Thoracic aorta (tissue), 2 donors: ENCODE results near the gene ALKAL2. TPM values are rescaled to one million over a fixed set of nuclear protein-coding genes. Genes with fewer than 3 reads are reported as not detected.

ENCODE experiments used
- ATAC-seq: fragments of 150-250 bp; one replicate; pipeline ENCODE4 v1.8.0; 2017; ENCODE audit warnings: low read depth; ENCODE audit not compliant: insufficient number of reproducible peaks, low FRiP score
- DNase-seq: peaks from one replicate; pipeline ENCODE4 v3.0.0-alpha.2; 2020; ENCODE audit warnings: low spot score
- H3K27ac ChIP-seq, 2 donors: fragments of 200-600 bp; sonication (generic); 1 replicate in 1 of 2; 2 replicates in 1 of 2; pipeline ENCODE4 v1.5.1; 2016; ENCODE audit warnings: mild to moderate bottlenecking in 2 of 2, moderate library complexity in 2 of 2
- H3K27me3 ChIP-seq: fragments of 200-600 bp; sonication (generic); replicated peaks from 2 replicates; pipeline ENCODE4 v1.6.0; 2016; ENCODE audit warnings: mild to moderate bottlenecking; ENCODE audit not compliant: insufficient read depth
- H3K36me3 ChIP-seq: fragments of 200-600 bp; sonication (generic); one replicate; pipeline ENCODE4 v1.5.1; 2016
- H3K4me1 ChIP-seq, 2 donors: fragments of 200-600 bp; sonication (generic); 1 replicate in 1 of 2; 2 replicates in 1 of 2; pipeline versions ENCODE4 v1.5.1 to v1.6.0; 2016; ENCODE audit warnings: low read depth in 2 of 2, mild to moderate bottlenecking in 1 of 2; ENCODE audit not compliant: control insufficient read depth in 1 of 2
- H3K4me3 ChIP-seq: fragments of 200-600 bp; sonication (generic); 2 replicates; pipeline ENCODE4 v1.5.1; 2016; ENCODE audit warnings: mild to moderate bottlenecking
- H3K9me3 ChIP-seq: fragments of 200-600 bp; sonication (generic); 2 replicates; pipeline ENCODE4 v1.5.1; 2016
- CTCF ChIP-seq: fragments of 200-600 bp; sonication (generic); IDR thresholded peaks from one replicate; pipeline ENCODE4 v1.5.1; 2019; ENCODE audit warnings: antibody characterized with exemption
- total RNA-seq, 2 donors: library from RNA; depleted of rRNA; stranded (reverse); fragments of >200 nt; gene quantifications; one replicate each; pipeline versions ENCODE4 v1.1.0 to v1.2.3, GENCODE V29; 2016

Gene ALKAL2
- total RNA-seq, 2 donors from 2014 or later: 11.3 to 12.7 TPM

GRCh38 chr2:323035-323434 is 35.1 kb upstream of the ALKAL2 start:
- H3K4me1 ChIP-seq: no peaks in the 10 kb centered on the region
- no peak overlapping the region for H3K4me3 ChIP-seq
- no peaks in the 10 kb centered on the region for H3K36me3 ChIP-seq
- H3K27me3 ChIP-seq: no peaks in the 10 kb centered on the region
- no peak overlapping the region for H3K27ac ChIP-seq
- ATAC-seq (no peak), DNase-seq (no peak)
- peaks cover 5% of the 10 kb centered on the region for H3K9me3 ChIP-seq
- no peak for TF ChIP-seq CTCF

GRCh38 chr2:322326-322725 is 34.4 kb upstream of the ALKAL2 start:
- H3K27ac ChIP-seq: no peak overlapping the region
- no peaks in the 10 kb centered on the region for H3K4me1 ChIP-seq
- peaks cover 2% of the 10 kb centered on the region for H3K9me3 ChIP-seq
- H3K4me3 ChIP-seq: no peak overlapping the region
- no peak for TF ChIP-seq CTCF
- H3K36me3 ChIP-seq: no peaks in the 10 kb centered on the region
- no peaks in the 10 kb centered on the region for H3K27me3 ChIP-seq
- ATAC-seq (no peak), DNase-seq (no peak)

GRCh38 chr2:320561-320960 is 32.7 kb upstream of the ALKAL2 start:
- no peak for TF ChIP-seq CTCF
- Histone ChIP-seq H3K9me3 (no peaks in the 10 kb centered on the region), H3K27me3 (no peaks in the 10 kb centered on the region), H3K4me1 (no peaks in the 10 kb centered on the region), H3K27ac (no peak overlapping the region), H3K36me3 (no peaks in the 10 kb centered on the region), H3K4me3 (no peak overlapping the region)
- ATAC-seq (no peak), DNase-seq (no peak)

- Histone ChIP-seq H3K4me1 (no peaks in the 10 kb centered on the region), H3K27ac (no peak overlapping the region), H3K36me3 (no peaks in the 10 kb centered on the region), H3K4me3 (no peak overlapping the region), H3K9me3 (no peaks in the 10 kb centered on the region), H3K27me3 (no peaks in the 10 kb centered on the region)
- ATAC-seq (no peak), DNase-seq (no peak)
- TF ChIP-seq CTCF: no peak
Measured at GRCh38 chr2:319059-319600, 31.2 kb upstream of the ALKAL2 start.

GRCh38 chr2:317501-318424 is 29.9 kb upstream of the ALKAL2 start:
- H3K4me1 ChIP-seq: no peaks in the 10 kb centered on the region
- H3K27me3 ChIP-seq: no peaks in the 10 kb centered on the region
- H3K36me3 ChIP-seq: no peaks in the 10 kb centered on the region
- no peak overlapping the region for H3K27ac ChIP-seq
- DNase-seq (no peak), ATAC-seq (no peak)
- no peaks in the 10 kb centered on the region for H3K9me3 ChIP-seq
- no peak overlapping the region for H3K4me3 ChIP-seq
- no peak for TF ChIP-seq CTCF
